Activated naive CD8-positive, alpha-beta T cell treated with anti-CD3 and anti-CD28 coated beads for 36 hours (primary cell): ENCODE results near the gene SLC49A3. TPM values are rescaled to one million over a fixed set of nuclear protein-coding genes. Genes with fewer than 3 reads are reported as not detected.
A peak's percentile ranks its signal among the peaks of the same experiment; 100 is the strongest.
"Not testable (repeated sequence)": the region's sequence is repeated elsewhere in the genome, so short reads cannot be mapped to it uniquely, and the experiment has no call there.

Experiments
- DNase-seq: peaks from one replicate; pipeline ENCODE4 v3.0.0; 2021
- H3K27ac Mint-ChIP-seq: one replicate; pipeline ENCODE4 v1.8.0; 2022; ENCODE audit warnings: mild to moderate bottlenecking, moderate library complexity, mixed read lengths
- H3K27me3 Mint-ChIP-seq: one replicate; pipeline ENCODE4 v1.8.0; 2022; ENCODE audit warnings: mild to moderate bottlenecking, mixed read lengths
- H3K36me3 Mint-ChIP-seq: one replicate; pipeline ENCODE4 v1.8.0; 2021; ENCODE audit warnings: mild to moderate bottlenecking, mixed read lengths
- H3K4me1 Mint-ChIP-seq: one replicate; pipeline ENCODE4 v1.8.0; 2021; ENCODE audit warnings: mixed read lengths
- H3K4me3 Mint-ChIP-seq: one replicate; pipeline ENCODE4 v1.8.0; 2022; ENCODE audit warnings: mild to moderate bottlenecking, moderate library complexity, mixed read lengths
- H3K9me3 Mint-ChIP-seq: one replicate; pipeline ENCODE4 v1.8.0; 2022; ENCODE audit warnings: mixed read lengths
- total RNA-seq, 2 experiments: library from RNA; stranded (reverse); gene quantifications; one replicate each; pipeline ENCODE4 v1.2.3, GENCODE V29; 2021

Gene SLC49A3
- total RNA-seq, 2 experiments from 2014 or later = 0.38 to 0.43 TPM

DNA sequence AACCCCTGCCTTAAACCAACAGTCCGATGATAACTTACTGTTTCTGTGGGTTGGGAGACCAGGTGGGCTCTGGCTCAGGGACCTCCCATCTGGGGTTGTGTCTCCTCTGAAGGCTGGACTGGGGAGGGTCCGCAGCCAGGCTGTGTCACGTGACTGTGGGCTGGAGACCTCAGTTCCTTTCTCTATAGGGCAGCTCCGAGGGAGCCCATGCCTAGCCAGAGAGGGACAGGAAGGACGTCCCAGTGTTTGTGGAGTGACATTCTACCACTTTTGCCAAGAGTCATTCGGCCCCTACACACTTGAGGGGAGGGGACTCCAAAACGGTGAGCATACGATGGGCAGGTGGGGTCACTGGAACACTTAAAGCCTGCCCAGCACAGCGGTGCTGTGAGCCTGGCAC lies 21.2 kb upstream of the SLC49A3 start:
- Mint-ChIP-seq H3K4me1 (peaks cover 12% of the 10 kb centered on the region), H3K27ac (no peak overlapping the region), H3K9me3 (no peaks in the 10 kb centered on the region), H3K4me3 (no peak overlapping the region), H3K27me3 (no peaks in the 10 kb centered on the region), H3K36me3 (peaks cover 2% of the 10 kb centered on the region)
- no peak for DNase-seq

DNA sequence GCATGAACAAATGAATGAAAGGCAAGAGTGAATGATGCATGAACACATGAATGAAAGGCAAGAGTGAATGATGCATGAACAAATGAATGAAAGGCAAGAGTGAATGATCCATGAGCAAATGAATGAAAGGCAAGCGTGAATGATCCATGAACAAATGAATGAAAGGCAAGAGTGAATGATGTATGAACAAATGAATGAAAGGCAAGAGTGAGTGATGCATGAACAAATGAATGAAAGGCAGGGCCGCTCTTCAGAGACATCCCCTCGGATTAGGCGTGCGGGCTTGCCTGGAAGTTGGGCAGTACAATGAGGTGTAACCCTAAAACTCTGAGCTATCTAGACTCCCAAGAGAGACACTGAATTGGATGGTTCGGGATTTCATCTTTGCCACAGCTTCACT lies 20.4 kb upstream of the SLC49A3 start:
- H3K27ac Mint-ChIP-seq = no peak overlapping the region
- peaks cover 2% of the 10 kb centered on the region for H3K36me3 Mint-ChIP-seq
- peaks cover 12% of the 10 kb centered on the region for H3K4me1 Mint-ChIP-seq
- no peaks in the 10 kb centered on the region for H3K9me3 Mint-ChIP-seq
- DNase-seq = no peak
- H3K27me3 Mint-ChIP-seq = no peaks in the 10 kb centered on the region
- H3K4me3 Mint-ChIP-seq = no peak overlapping the region

DNA sequence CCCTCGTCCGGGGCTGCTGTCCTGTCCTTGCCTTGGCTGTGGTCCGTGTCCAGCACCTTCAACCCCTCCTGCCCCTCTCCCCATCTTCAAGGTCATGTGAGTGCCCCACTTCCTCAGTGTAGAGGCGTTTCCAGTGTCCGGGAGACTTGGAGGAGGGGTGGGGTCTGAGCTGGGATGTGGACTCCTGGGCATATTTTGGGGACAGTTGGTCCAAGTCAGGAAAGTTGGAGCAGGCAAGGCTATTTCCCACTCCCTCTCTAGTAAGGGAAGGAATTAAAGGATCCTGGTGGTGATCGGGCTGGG lies 19.6 kb upstream of the SLC49A3 start:
- DNase-seq = no peak
- Mint-ChIP-seq H3K4me3 (no peak overlapping the region), H3K4me1 (peaks cover 12% of the 10 kb centered on the region), H3K27ac (no peak overlapping the region), H3K9me3 (no peaks in the 10 kb centered on the region), H3K27me3 (no peaks in the 10 kb centered on the region), H3K36me3 (peaks cover 2% of the 10 kb centered on the region)

DNA sequence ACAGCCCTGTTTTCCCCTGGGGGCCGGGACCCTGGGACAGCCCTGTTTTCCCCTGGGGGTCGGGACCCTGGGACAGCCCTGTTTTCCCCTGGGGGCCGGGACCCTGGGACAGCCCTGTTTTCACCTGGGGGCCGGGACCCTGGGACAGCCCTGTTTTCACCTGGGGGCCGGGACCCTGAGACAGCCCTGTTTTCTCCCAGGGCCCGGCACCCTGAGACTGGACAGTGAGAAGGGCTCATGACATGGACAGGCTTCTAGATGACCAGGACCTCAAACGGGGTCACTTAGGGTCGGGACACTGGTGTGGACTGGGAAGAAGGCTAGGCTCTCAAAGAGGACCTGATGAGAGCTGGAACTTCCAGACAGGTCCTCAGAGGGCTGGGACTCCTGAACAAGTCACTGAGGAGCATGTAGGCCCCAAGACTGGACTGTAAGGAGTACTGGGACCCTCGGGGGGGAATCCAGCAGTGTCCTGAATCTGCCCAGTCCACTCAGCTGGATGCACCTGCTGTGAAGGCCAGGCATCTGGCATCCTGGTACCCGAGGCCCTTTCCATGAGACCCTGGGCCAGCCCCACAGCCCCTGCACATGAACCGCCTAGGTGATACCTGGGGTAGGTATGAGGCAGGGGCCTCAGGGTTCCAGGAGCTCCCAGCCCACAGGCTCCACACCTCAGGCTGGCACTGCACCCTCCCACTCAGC lies 19.1 kb upstream of the SLC49A3 start:
- Mint-ChIP-seq H3K27me3 (no peaks in the 10 kb centered on the region), H3K27ac (no peak overlapping the region), H3K4me3 (no peak overlapping the region), H3K36me3 (peaks cover 2% of the 10 kb centered on the region), H3K4me1 (peaks cover 12% of the 10 kb centered on the region), H3K9me3 (no peaks in the 10 kb centered on the region)
- DNase-seq = no peak

DNA sequence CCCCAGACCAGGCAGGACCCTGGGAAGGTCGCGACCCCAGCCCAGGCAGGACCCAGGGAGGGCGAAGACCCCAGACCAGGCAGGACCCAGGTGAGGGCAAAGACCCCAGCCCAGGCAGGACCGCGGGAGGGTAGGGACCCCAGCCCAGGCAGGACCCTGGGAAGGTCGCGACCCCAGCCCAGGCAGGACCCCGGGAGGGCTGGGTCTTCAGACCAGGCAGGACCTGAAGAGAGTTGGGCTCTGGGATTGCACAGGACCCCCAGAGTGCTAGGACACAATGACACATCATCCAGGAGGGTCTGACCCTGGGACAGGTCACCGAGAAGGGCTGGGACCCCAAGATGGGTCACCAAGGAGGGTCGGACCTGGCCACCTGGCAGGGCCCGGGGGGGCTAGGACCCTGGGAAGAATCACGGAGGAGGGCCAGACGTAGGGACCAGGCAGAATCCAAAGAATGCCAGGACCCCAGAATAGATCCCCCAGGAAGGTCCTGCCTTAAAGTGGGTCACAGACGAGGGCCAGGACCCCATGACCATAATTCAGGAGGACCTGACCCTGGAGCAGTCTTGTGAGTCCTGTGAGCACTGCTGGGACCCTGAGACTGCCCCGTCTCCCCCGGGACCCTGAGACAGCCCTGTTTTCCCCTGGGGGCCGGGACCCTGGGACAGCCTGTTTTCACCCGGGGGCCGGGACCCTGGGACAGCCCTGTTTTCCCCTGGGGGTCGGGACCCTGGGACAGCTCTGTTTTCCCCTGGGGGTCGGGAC lies 18.1 kb upstream of the SLC49A3 start:
- Mint-ChIP-seq H3K4me3 (no peak overlapping the region), H3K36me3 (peaks cover 2% of the 10 kb centered on the region), H3K27me3 (peaks cover 4% of the 10 kb centered on the region), H3K9me3 (no peaks in the 10 kb centered on the region), H3K4me1 (peaks cover 12% of the 10 kb centered on the region), H3K27ac (no peak overlapping the region)
- DNase-seq = no peak

DNA sequence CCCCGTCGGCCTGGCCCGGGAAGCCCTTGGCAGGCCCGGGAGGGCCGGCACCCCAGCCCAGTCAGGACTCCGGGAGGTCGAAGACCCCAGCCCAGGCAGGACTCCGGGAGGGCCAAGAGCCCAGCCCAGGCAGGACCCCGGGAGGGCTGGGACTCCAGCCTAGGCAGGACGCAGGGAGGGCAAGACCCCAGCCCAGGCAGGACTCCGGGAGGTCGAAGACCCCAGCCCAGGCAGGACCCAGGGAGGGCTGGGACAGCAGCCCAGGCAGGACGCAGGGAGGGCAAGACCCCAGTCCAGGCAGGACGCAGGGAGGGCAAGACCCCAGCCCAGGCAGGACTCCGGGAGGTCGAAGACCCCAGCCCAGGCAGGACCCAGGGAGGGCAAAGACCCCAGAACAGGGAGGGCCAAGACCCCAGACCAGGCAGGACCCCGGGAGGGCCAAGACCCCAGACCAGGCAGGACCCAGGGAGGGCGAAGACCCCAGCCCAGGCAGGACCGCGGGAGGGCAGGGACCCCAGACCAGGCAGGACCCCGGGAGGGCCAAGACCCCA lies 17.2 kb upstream of the SLC49A3 start:
- Mint-ChIP-seq H3K4me3 (peak overlapping the region; percentile 29), H3K4me1 (peaks cover 12% of the 10 kb centered on the region)
- not testable (repeated sequence) for DNase-seq, H3K27me3 Mint-ChIP-seq, H3K9me3 Mint-ChIP-seq, H3K36me3 Mint-ChIP-seq, H3K27ac Mint-ChIP-seq

DNA sequence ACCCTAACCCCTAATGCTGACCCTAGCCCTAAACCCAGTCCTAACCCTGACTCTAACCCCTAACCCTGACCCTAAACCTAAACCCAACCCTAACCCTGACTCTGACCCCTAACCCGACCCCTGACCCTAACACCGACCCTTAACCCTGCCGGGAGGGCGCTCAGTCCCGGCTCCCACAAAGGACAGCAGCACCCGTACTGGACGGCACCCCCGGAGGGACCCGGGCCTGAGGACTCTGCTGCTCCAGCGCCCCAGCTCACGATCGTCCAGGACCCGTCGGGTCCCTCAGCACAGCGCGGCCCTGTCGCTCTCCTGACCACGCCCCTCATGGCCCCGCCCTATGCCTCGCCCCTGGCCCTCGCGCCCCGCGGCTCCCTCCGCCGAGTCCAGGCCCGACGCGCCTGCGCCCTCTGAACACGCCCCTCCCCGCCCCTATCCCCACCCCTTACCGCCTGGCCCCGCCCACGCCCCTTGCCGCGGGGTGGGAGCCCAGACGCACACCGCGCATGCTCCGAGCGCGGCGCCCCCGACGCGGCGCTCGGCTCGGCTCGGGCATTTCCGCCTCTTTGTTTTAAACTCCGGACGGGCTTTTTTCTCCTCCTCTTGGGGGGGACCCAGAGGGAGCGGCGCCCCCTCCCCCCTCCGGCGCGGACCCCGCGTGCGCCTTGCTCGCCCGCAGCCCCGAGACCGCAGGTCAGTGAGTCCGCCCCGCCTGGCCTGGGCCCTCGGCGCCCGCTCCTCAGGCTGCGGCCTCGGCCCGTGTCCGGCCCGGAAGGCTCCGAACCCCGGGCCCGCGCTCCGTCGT lies 16.5 kb upstream of the SLC49A3 start, which contains the start of gene PCGF3:
TSS of gene PCGF3 (plus strand) at position 555 of the 805 bp plus-strand sequence. CDS start 27,849 bp downstream, outside the sequence.
- Mint-ChIP-seq H3K27ac (peak within 1 kb of the TSS; percentile 60), H3K4me3 (peak within 1 kb of the TSS; percentile 74), H3K4me1 (peaks cover 12% of the 10 kb centered on the region), H3K36me3 (peaks cover 2% of the 10 kb centered on the region), H3K27me3 (peaks cover 4% of the 10 kb centered on the region), H3K9me3 (no peaks in the 10 kb centered on the region)
- peak; percentile 97 for DNase-seq

DNA sequence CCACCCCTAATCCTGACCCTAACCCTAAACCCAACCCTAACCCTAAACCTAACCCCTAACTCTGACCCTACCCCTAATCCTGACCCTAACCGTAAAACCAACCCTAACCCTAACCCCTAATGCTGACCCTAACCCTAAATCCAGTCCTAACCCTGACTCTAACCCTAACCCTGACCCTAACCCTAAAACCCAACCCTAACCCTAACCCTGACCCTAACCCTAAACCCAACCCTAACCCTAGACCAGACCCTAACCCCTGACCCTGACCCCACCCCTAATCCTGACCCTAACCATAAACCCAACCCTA lies 16.0 kb upstream of the SLC49A3 start:
- DNase-seq = no peak
- peaks cover 13% of the 10 kb centered on the region for H3K4me1 Mint-ChIP-seq
- H3K27ac Mint-ChIP-seq = no peak overlapping the region
- H3K4me3 Mint-ChIP-seq = no peak overlapping the region
- no peaks in the 10 kb centered on the region for H3K9me3 Mint-ChIP-seq
- H3K36me3 Mint-ChIP-seq = peaks cover 2% of the 10 kb centered on the region
- peaks cover 4% of the 10 kb centered on the region for H3K27me3 Mint-ChIP-seq

DNA sequence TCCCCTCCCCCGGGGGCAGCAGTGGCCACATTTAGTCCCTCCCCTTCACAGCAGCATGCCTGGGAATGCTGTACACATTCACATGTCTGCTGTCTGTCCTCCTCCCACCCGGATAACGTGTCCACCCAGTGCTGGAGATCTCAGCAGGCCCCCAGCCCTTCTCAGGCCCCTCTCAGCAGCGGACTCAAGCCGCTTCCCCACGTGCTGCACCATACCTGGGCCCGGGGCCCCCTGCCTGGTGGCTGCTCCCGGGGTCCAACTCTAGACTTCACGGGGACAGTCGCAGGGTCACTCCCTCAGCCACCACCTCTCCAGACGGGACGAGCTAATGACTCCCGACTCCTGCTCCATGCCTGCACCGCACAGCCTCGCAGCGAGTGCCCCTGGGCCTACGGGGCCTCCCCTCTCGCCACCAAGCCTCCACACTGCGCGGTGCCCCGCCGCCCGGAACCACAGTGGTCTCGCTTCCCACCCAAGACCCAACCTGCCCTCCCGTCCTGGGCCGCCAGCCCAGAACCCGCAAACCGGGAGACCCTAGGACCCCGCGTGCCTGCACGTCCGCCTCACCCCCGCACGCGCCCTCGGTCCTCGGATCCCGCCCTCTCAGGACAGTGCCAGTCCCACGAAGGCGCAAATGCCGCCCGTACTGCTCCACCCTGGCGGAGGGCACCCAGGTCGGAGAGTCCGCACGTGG lies 15.4 kb upstream of the SLC49A3 start:
- Mint-ChIP-seq H3K27me3 (peaks cover 4% of the 10 kb centered on the region), H3K36me3 (peaks cover 2% of the 10 kb centered on the region), H3K9me3 (no peaks in the 10 kb centered on the region), H3K27ac (no peak overlapping the region), H3K4me1 (peaks cover 15% of the 10 kb centered on the region), H3K4me3 (no peak overlapping the region)
- DNase-seq = no peak

DNA sequence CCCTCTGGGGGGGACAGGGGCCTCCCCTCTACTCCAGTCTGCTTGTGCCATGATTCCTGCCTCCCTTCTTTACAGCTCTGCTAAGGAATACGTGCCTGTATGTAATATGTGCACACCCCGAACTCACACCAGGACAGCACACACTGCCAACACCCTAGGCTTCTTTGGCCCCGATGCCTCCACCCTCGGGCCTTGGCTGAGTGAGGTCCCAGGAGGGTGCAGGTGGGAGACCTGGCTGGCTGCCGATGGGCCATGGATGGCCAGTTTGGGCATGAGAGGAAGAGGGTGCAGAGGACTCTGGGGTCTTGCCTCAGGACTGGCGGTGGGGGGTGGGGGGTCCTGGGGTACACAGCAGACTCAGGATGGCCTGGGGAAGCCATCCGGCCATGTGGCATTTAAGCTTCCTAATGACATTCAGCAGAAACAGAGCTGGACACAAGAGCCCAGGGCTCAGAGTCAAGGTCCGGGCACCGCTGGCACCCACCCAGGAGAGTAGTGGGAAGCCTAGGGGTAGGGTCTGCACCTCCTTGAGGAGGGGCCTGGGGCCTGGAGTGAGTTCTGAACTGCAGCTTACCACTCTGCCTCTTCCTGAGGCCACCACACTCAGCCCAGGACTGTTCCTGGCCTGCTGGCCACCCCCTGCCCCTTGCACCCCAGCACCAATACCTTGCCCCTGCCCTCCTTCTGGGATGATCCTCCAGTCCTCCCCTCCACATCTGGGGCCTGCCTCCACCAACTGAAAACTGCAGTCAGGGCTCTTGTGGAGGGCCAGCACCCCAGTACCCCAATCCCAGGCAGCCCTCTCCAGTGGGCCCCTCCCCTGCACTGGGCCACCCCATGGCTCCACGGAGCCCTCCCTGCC lies 14.6 kb upstream of the SLC49A3 start:
- Mint-ChIP-seq H3K36me3 (no peaks in the 10 kb centered on the region), H3K27me3 (peaks cover 4% of the 10 kb centered on the region), H3K27ac (no peak overlapping the region)

DNA sequence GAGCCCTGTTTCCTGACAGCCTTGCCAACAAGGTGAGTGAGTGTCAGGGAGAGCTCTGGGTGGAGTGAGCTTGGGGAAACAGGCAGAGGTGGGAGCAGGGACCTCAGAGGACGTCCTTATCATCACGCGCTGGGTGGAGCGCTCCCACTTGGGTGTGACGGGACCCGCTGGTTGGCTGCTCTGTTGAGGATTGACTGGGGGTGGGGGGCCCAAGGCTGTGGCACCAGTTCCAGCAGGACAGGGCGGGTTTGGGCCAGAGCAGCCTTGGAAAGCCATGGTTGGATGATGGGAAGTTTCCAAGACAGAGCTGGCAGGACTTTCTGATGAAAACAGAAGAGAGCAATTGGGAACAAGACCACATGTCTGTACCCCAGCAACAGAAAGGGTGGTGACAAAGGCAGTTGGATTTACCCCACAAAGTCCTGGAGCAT lies 13.7 kb upstream of the SLC49A3 start:
- H3K9me3 Mint-ChIP-seq = no peaks in the 10 kb centered on the region
- DNase-seq = no peak
- no peaks in the 10 kb centered on the region for H3K36me3 Mint-ChIP-seq
- no peak overlapping the region for H3K4me3 Mint-ChIP-seq
- peaks cover 4% of the 10 kb centered on the region for H3K27me3 Mint-ChIP-seq
- peaks cover 12% of the 10 kb centered on the region for H3K4me1 Mint-ChIP-seq
- no peak overlapping the region for H3K27ac Mint-ChIP-seq

More for the DNA sequence above, 14.6 kb upstream of the SLC49A3 start:
- no peak for DNase-seq
- no peak overlapping the region for H3K4me3 Mint-ChIP-seq
- no peaks in the 10 kb centered on the region for H3K9me3 Mint-ChIP-seq
- peaks cover 13% of the 10 kb centered on the region for H3K4me1 Mint-ChIP-seq

DNA sequence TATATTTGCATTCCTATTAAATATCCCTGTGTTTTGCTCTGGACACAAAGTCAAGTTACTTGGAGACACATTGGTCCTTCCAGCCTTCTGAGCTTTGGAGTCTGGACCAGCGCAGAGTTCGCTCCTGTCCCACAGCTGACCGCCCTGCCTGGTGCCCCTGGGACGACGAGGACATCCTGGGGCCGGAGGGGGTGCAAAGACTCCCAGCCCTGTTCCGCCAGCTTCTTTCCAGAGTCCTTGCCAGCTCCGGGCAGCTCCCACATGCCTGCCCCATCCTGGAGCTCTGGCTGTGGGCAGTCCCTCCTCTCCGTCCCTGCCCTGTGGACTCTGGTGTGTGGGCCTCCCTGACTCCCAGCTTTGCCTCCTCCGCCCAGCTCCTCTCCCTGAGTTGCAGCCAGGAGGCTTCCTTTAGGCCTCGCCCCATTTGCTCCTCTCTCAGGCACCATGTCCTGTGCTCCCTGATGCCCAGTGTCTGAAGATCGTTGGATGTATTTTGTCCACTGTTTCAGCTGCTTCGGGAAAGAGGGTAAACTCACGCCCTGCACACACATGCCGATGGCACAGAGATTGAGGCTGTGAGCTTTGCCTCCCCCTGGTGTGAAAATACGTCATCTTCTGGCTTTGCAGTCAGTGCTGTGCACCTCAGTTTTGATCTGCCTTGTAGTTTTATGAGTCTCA lies 11.8 kb upstream of the SLC49A3 start:
- Mint-ChIP-seq H3K4me3 (no peak overlapping the region), H3K27me3 (peaks cover 4% of the 10 kb centered on the region), H3K4me1 (peaks cover 12% of the 10 kb centered on the region), H3K36me3 (no peaks in the 10 kb centered on the region), H3K27ac (no peak overlapping the region), H3K9me3 (no peaks in the 10 kb centered on the region)
- DNase-seq = no peak

DNA sequence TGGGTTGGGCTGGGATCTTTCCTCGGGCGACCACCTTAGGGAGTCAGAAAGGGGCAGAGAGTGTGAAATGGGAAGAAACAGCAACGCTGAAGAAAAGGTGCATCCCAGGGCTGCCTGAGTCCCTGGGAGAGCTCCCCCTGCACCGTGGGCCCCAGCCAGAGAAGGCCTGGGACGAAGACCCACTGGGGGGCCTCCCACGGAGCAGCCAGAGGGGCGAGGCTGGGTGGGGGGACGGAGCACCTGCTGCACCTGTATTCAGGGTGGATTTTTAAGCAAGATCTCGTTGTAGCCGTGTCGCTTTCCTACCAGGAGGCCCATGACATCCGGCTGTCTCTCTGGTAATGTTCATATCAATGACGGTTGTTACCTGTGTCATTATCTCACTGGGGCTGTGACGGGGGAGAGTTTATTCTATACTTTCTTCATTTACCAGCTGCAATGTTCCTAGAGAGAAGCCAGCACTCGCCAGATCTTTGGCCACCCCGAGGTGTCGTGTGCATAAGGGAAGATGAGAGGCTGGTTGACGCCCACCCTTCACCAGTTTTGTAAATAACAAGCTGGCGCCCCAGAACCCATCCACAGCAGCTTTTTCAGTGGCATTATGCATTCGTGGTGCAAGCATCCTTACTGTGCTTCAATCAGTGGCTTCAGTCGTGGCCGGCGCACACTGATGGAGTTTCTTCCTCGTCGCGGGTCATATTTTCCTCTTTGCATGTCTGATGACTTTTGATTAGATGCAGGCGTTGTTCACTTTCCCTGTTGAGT lies 11.0 kb upstream of the SLC49A3 start:
- Mint-ChIP-seq H3K4me3 (no peak overlapping the region), H3K36me3 (no peaks in the 10 kb centered on the region), H3K9me3 (no peaks in the 10 kb centered on the region), H3K27ac (peak overlapping the region; percentile 38), H3K27me3 (peaks cover 4% of the 10 kb centered on the region), H3K4me1 (peaks cover 10% of the 10 kb centered on the region)
- DNase-seq = no peak
